K562 (cell line): ENCODE results near the gene GALNT13. TPM values are rescaled to one million over a fixed set of nuclear protein-coding genes. Genes with fewer than 3 reads are reported as not detected.

Experiments used
- ATAC-seq: fragments of 200-7000 bp; cut with Tn5 transposase; 3 replicates; pipeline ENCODE4 v1.9.1; 2020; ENCODE audit warnings: moderate library complexity
- BruUV-seq: library from RNA; stranded (reverse); fragments of 400-500 nt; replicated peaks from 2 replicates; lab custom pipeline; 2021; lab: Mats Ljungman, UMichigan
- CTCF ChIA-PET: fragments of 300-600 bp; formaldehyde crosslinking; extraction: SDS; loops from one replicate; lab custom pipeline; 2021; ENCODE audit warnings: low intra/inter-chr PET ratio; lab: Yijun Ruan, JAX
- POLR2A ChIA-PET: fragments of 300-600, 350-650 bp; sonication (Branson Sonifier 250); formaldehyde crosslinking; extraction: SDS; loops from one replicate; lab custom pipeline; 2021; ENCODE audit warnings: antibody characterized with exemption, inconsistent platforms; lab: Yijun Ruan, JAX
- DNase-seq, 4 experiments: peaks; one replicate each; pipeline versions ENCODE4 v3.0.0 to v3.0.0-alpha.2; 2011 to 2018; ENCODE audit warnings: low spot score in 3 of 4, mixed read lengths in 3 of 4; ENCODE audit errors: extremely low read depth in 1 of 4
- FAIRE-seq: peaks from 2 replicates; lab custom pipeline; 2011; peaks lifted over from hg19 to GRCh38; lab: Jason Lieb, UNC
- H2AFZ ChIP-seq: 2 replicates; pipeline ENCODE4 v1.6.0; 2011; ENCODE audit warnings: low read depth, low read length, control low read depth, inconsistent platforms
- H3K27ac ChIP-seq: fragments of 200-600 bp; 3 replicates; pipeline ENCODE4 v1.8.0; 2011; ENCODE audit warnings: low read depth, mild to moderate bottlenecking, control low read depth, inconsistent platforms, low read length, moderate library complexity, mixed read lengths; ENCODE audit errors: extremely low read depth
- H3K27me3 ChIP-seq, 2 experiments: fragments of 300-600 bp in 1 of 2; 2 replicates in 1 of 2; 3 replicates in 1 of 2; pipeline versions ENCODE4 v1.6.0 to v1.8.0; 2011; ENCODE audit warnings: inconsistent platforms in 2 of 2, low read length in 2 of 2, mild to moderate bottlenecking in 1 of 2, mixed read lengths in 1 of 2, moderate library complexity in 1 of 2; ENCODE audit not compliant: control insufficient read depth in 2 of 2, insufficient read depth in 2 of 2
- H3K36me3 ChIP-seq: fragments of 300-600 bp; 3 replicates; pipeline ENCODE4 v1.8.0; 2011; ENCODE audit warnings: mild to moderate bottlenecking, low read length, inconsistent platforms; ENCODE audit not compliant: control insufficient read depth, insufficient read depth
- H3K4me1 ChIP-seq, 2 experiments: fragments of 200-600 bp in 1 of 2; replicated peaks in 1 of 2; 2 replicates in 1 of 2; 3 replicates in 1 of 2; pipeline versions ENCODE4 v1.5.1 to v1.8.0; 2011; ENCODE audit warnings: inconsistent platforms in 2 of 2, low read length in 2 of 2, mild to moderate bottlenecking in 1 of 2, mixed read lengths in 1 of 2, moderate library complexity in 1 of 2; ENCODE audit not compliant: control insufficient read depth in 2 of 2, insufficient read depth in 2 of 2
- H3K4me2 ChIP-seq: 2 replicates; pipeline ENCODE4 v1.6.1; 2011; ENCODE audit warnings: low read length, control low read depth, inconsistent platforms, mixed read lengths; ENCODE audit not compliant: insufficient read depth
- H3K4me3 ChIP-seq: fragments of 200-600 bp; sonication (generic), shearing (Covaris generic); 2 replicates; pipeline ENCODE4 v1.5.1; 2016; ENCODE audit warnings: control low read depth, inconsistent platforms
- H3K79me2 ChIP-seq: fragments of 200-600 bp; 3 replicates; pipeline ENCODE4 v1.8.0; 2011; ENCODE audit warnings: low read length, inconsistent platforms; ENCODE audit not compliant: control insufficient read depth, insufficient read depth
- H3K9ac ChIP-seq, 2 experiments: 2 replicates each; pipeline versions ENCODE4 v1.6.0 to v1.6.1; 2011; ENCODE audit warnings: low read depth in 2 of 2, low read length in 2 of 2, control low read depth in 1 of 2, inconsistent platforms in 1 of 2, mild to moderate bottlenecking in 1 of 2, mixed read lengths in 1 of 2; ENCODE audit not compliant: insufficient read depth in 1 of 2
- H3K9me1 ChIP-seq: one replicate; pipeline ENCODE4 v1.6.0; 2011; ENCODE audit warnings: inconsistent platforms, mild to moderate bottlenecking, low read length, moderate library complexity; ENCODE audit not compliant: control insufficient read depth, insufficient read depth
- H3K9me3 ChIP-seq: replicated peaks from 2 replicates; pipeline ENCODE4 v1.5.1; 2011; ENCODE audit warnings: low read depth, low read length, inconsistent platforms; ENCODE audit not compliant: control insufficient read depth, insufficient read depth
- H4K20me1 ChIP-seq: replicated peaks from 2 replicates; pipeline ENCODE4 v1.6.1; 2011; ENCODE audit warnings: low read length, inconsistent platforms, mixed read lengths; ENCODE audit not compliant: control insufficient read depth, insufficient read depth
- CEBPB ChIP-seq: fragments of 450-650 bp; IDR thresholded peaks from 2 replicates; pipeline ENCODE4 v1.6.1; 2016; ENCODE audit warnings: missing genetic modification characterization, missing compliant biosample characterization
- CEBPG ChIP-seq, 3 experiments: fragments of 200-800 bp in 1 of 3; sonication (Bioruptor generic) in 1 of 3; sonication (generic) in 1 of 3; formaldehyde crosslinking in 1 of 3; IDR thresholded peaks in 2 of 3; conservative IDR thresholded peaks in 1 of 3; 2 replicates each; pipeline versions ENCODE4 v1.6.1 to v1.8.0; 2016 to 2022; ENCODE audit warnings: missing compliant biosample characterization in 2 of 3, missing genetic modification characterization in 2 of 3, mild to moderate bottlenecking in 1 of 3, missing genetic modification reagents in 1 of 3
- SETDB1 ChIP-seq: IDR thresholded peaks from one replicate; pipeline ENCODE4 v1.6.1; 2012; ENCODE audit warnings: low read length, control low read depth, inconsistent platforms
- USF2 ChIP-seq: sonication (generic); formaldehyde crosslinking; IDR thresholded peaks from 2 replicates; pipeline ENCODE4 v1.5.0; 2020; ENCODE audit warnings: missing genetic modification reagents
- ZC3H4 ChIP-seq: sonication (generic); formaldehyde crosslinking; IDR thresholded peaks from 2 replicates; pipeline ENCODE4 v1.9.0; 2021; ENCODE audit warnings: missing genetic modification reagents, borderline replicate concordance
- ZNF239 ChIP-seq: fragments of 250-450 bp; sonication (Bioruptor Pico); IDR thresholded peaks from 2 replicates; pipeline ENCODE4 v1.4.0; 2020; ENCODE audit warnings: mild to moderate bottlenecking
- ZNF282 ChIP-seq: sonication (generic); formaldehyde crosslinking; IDR thresholded peaks from 2 replicates; pipeline ENCODE4 v1.8.1; 2023; ENCODE audit warnings: missing genetic modification reagents
- ZSCAN32 ChIP-seq: fragments of 450-650 bp; formaldehyde crosslinking; IDR thresholded peaks from 2 replicates; pipeline ENCODE4 v1.4.0; 2020; ENCODE audit warnings: mild to moderate bottlenecking, moderate library complexity
- WGBS: fragments of 100-300 bp; shearing (Covaris generic); methylation state at CpG from one replicate; pipeline ENCODE4 v1.1.6; 2016; ENCODE audit warnings: low coverage, mixed read lengths; ENCODE audit not compliant: insufficient coverage; ENCODE audit errors: missing lambda C conversion rate; 5-methylcytosine and 5-hydroxymethylcytosine counted together
- in situ Hi-C: fragments of 300-500 bp; cut with MboI; formaldehyde crosslinking; loops from 4 replicates; pipeline ENCODE4 v1.15.0; 2018; ENCODE audit warnings: inconsistent platforms, mixed read lengths
- intact Hi-C: fragments of 100-400 bp; cut with micrococcal nuclease; formaldehyde crosslinking; loops from 2 replicates; pipeline ENCODE4 v1.14.2; 2022
- polyA plus RNA-seq, 8 experiments: library from polyadenylated mRNA; depleted of rRNA in 4 of 8; stranded (reverse) in 5 of 8; unstranded in 3 of 8; fragments of >200 nt; fragmentation: Nextera tagmentation in 2 of 8; fragmentation: Illumina TruSeq in 1 of 8; extraction: Ambion mirVana in 2 of 8; extraction: Trizol in 1 of 8; gene quantifications; 2 replicates each; pipeline versions ENCODE4 v1.2.1 to v1.2.3, GENCODE V29; 2011 to 2014; ENCODE audit warnings: inconsistent platforms in 1 of 8, missing spikeins in 1 of 8
- total RNA-seq, 7 experiments: library from RNA; depleted of rRNA in 6 of 7; stranded (reverse); fragments of >200 nt in 6 of 7; fragmentation: Illumina TruSeq in 2 of 7; extraction: Trizol in 2 of 7; gene quantifications; 2 replicates each; pipeline versions ENCODE4 v1.2.1 to v1.2.3, GENCODE V29; 2011 to 2021; ENCODE audit warnings: low replicate concordance in 1 of 7

The GALNT13 gene
- total and polyA plus RNA-seq, 9 of the 15 experiments (the other 6 are each of a cell fraction or from before 2014, with no cell fraction given): not detected

- CTCF ChIA-PET: no interaction called here
- intact Hi-C loops (no loop called here), in situ Hi-C loops (no loop called here)
- no peak for ATAC-seq
- Histone ChIP-seq H2AFZ (no peak overlapping the region), H3K9me1 (no peaks in the 10 kb centered on the region), H3K4me2 (no peak overlapping the region), H3K9me3 (no peaks in the 10 kb centered on the region), H3K9ac (no peak overlapping the region), H3K79me2 (no peaks in the 10 kb centered on the region), H4K20me1 (no peaks in the 10 kb centered on the region), H3K36me3 (no peaks in the 10 kb centered on the region), H3K4me3 (no peak overlapping the region), H3K27me3 (no peaks in the 10 kb centered on the region), H3K4me1 (no peaks in the 10 kb centered on the region), H3K27ac (no peak overlapping the region)
- DNase-seq: no peak
- TF ChIP-seq ZNF239 (no peak), SETDB1 (no peak), ZSCAN32 (CRISPR knock-in tag) (no peak), CEBPG (CRISPR knock-in tag; IDR thresholded peaks at IDR 0.05) (no peak), CEBPG (tag; conservative IDR thresholded peaks at IDR 0.05 in 1 of 2, IDR thresholded peaks at IDR 0.05 in 1 of 2) (peak in 1 of 2 experiments; percentile 50; a peak in 1 of 4 replicates), CEBPB (tag) (peak; percentile 52; the same call in 1 of the 2 replicates)
- BruUV-seq: no TSS peak
- no peak for FAIRE-seq
- POLR2A ChIA-PET: no interaction called here
These were observed 5.1 kb upstream of the GALNT13 start for GRCh38 chr2:153866595-153866994.

DNA sequence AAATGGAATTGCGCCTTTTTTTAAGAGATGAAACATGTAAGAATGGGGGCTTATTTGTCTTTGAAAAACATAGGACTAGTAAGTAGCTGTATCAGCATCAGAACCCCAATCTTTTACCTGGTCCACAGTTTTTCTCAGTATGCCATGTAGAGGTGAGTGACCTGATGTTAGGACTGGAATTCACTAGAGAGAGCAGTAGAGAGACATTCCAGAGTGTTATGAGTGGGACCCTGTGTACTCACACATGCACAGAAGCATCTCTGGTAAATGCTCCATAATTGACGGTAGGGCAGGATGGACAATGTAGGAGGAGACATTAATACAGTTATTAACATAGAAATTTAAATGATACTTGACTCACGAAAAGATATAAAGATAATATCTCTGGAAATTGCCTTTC, 1.4 kb upstream of the GALNT13 start:
- CTCF ChIA-PET: no interaction called here
- H3K9me1 ChIP-seq: no peaks in the 10 kb centered on the region

More for the DNA sequence above, 1.4 kb upstream of the GALNT13 start:
- H4K20me1 ChIP-seq: no peaks in the 10 kb centered on the region
- ATAC-seq: no peak
- WGBS: 0% methylated on average over 3 of the region's 3 CpGs
- in situ Hi-C loops (no loop called here), intact Hi-C loops (no loop called here)
- BruUV-seq: no TSS peak
- H3K4me3 ChIP-seq: no peak overlapping the region
- POLR2A ChIA-PET: no interaction called here
- FAIRE-seq: no peak
- H3K4me2 ChIP-seq: no peak overlapping the region
- no peaks in the 10 kb centered on the region for H3K79me2 ChIP-seq
- H3K27me3 ChIP-seq: no peaks in the 10 kb centered on the region
- TF ChIP-seq USF2 (CRISPR knock-in tag) (no peak), ZNF282 (CRISPR knock-in tag) (no peak), ZC3H4 (CRISPR knock-in tag) (no peak)
- H3K9ac ChIP-seq: no peak overlapping the region
- H2AFZ ChIP-seq: no peak overlapping the region
- no peak overlapping the region for H3K27ac ChIP-seq
- no peak for DNase-seq
- H3K4me1 ChIP-seq: no peaks in the 10 kb centered on the region
- H3K36me3 ChIP-seq: no peaks in the 10 kb centered on the region
- H3K9me3 ChIP-seq: no peaks in the 10 kb centered on the region
